Activated gamma-delta T cell treated with anti-CD3 and anti-CD28 coated beads, Interleukin-2, amount 50 U/mL, for 16 hours (primary cell): Measurements from ENCODE around the gene HAUS2.
"Not testable (repeated sequence)": the region's sequence is repeated elsewhere in the genome, so short reads cannot be mapped to it uniquely, and the experiment has no call there.

ENCODE experiments used
- DNase-seq: peaks from one replicate; pipeline ENCODE4 v3.0.0-alpha.2; 2020; ENCODE audit warnings: low read depth

Gene HAUS2

GRCh38 chr15:42576040-42576594, 27.5 kb downstream of the HAUS2 start:
- no peak for DNase-seq

DNA sequence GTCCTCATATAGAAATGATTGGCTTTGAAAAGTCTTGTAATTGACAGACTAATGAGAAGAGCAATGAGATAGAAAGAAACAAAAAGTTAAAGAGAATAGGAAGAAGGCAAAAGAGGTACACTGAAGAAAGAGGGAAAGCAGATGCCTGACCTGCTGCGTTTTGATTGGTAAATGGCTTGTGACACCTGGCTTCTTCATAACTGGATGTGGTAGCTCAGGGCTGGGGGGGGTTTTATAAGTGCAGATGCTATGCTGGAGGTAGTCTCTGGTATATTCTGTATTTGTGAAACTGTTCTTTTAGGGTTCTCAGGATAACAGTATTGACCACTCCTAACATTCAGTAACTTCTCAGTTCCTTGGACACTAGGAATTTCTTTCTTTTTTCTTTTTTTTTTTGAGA, 28.1 kb downstream of the HAUS2 start:
- DNase-seq = no peak

DNA sequence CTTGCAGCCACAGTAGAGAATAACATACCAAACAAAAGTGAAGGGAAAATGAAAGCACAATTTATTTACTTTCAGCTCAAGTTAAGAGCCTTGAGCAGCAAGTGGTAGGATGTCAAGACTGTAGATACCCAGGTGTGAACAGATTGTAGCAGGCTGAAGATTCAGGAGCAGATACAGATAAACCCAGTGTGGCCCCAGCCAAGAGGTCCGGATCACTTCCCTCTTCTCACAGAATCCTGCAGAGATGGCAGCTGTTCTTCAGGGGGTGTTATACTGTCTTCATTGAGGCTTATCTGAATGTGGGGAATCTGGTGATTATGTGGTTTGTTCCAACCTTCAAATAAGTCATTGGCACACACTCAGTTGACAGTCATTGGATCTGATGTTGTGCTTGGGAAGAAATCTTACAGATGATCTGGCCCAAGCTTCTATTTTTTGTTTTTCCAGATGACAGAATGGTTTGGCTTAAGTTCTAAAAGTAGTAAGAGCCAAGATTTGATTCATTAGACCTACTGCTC, 28.9 kb downstream of the HAUS2 start:
- DNase-seq = no peak

GRCh38 chr15:42578984-42579537, 30.4 kb downstream of the HAUS2 start:
- DNase-seq = no peak

GRCh38 chr15:42581272-42581730, 32.7 kb downstream of the HAUS2 start:
- peak; percentile 65 for DNase-seq

GRCh38 chr15:42582569-42583375, 34.1 kb downstream of the HAUS2 start:
- DNase-seq = no peak

DNA sequence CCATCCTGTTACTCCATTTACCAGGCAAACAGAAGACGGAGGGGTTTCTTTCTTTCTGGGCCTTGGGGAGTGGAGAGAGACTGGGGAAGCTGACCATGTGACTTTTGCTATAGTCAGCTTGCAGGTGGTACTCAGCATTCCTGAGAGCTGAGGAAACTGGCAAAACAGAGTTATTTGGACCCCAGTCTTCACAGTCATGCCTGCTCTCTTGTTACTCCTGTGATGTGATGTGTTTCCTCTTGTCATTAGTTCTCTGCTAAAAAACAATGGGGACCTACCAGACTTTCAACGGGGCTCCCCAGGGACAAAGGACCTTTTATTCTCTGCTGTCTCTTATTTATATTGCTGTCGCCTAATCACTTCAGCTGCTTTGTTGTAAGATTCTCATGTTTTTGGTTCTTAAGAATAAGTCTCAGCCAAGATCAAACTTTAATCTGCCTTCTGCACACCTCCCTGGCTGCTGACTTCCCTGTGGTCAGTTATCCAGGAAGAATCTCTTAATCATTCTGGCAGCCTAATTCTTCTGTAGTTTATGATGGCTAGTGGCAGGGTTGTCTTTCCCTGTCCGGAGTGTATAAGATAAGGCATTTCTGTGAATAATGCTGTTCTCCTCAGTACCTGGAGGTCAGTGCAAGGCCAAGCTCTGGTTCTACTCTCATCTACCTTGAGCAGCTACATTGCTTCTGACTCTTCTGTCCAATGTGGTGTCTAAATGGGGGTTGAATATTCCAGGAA, 35.6 kb downstream of the HAUS2 start:
- DNase-seq = no peak

GRCh38 chr15:42590619-42591237, 42.1 kb downstream of the HAUS2 start:
- DNase-seq = no peak

- DNase-seq = no peak
Measured at GRCh38 chr15:42591238-42591934, 42.7 kb downstream of the HAUS2 start.

DNA sequence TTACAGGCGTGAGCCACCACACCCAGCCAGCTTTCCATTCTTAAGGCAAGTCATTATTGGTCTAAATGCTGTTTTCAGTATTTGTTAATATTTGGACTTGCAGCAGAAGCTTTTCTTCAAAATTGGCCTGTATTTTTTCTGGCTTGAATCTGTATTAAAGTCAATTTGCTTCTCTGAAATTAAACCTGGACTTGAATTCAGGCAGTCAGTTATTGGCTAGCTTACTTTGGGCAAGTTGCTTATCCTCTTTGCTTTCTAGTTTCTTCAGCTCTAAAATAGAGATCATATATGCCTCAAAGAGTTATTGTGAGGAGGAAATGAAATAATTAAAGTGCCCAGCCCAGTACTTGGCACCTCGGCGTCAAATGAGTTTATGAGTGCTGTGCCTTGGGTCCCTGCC, 44.1 kb downstream of the HAUS2 start:
- no peak for DNase-seq

GRCh38 chr15:42593143-42593542, 44.5 kb downstream of the HAUS2 start:
- DNase-seq = no peak

- DNase-seq = no peak
Measured at GRCh38 chr15:42594095-42594494, 45.5 kb downstream of the HAUS2 start.

DNA sequence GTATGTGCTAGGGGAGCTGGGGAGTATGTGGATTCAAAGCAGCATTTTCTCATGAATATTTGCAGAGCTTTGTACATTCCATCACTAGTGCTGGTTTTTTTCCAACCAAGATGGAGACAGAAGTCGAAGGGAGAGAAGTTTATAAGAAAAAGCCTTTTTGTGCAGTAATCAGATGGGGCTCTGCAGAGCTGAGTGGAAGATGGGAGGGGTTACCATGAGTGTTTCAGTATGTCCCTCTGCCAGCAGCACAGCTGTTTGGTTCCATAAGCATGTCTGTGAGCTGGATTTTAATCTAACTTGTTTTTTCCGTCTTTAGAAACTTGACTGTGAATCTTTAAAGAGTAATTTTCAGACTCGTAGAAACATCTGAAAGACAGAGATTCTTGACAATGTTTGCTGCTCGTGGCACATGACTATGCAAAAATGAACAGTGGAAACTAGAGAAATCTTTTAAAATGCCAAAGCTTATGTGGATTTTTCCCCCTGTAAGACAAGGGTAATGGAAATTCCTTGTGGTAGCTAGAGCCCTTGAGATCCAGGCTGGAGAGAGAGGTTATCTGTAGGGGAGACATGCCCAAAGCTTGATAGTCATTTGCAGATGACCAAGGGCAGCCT, 47.1 kb downstream of the HAUS2 start:
- no peak for DNase-seq

GRCh38 chr15:42601316-42601715, 52.7 kb downstream of the HAUS2 start:
- not testable (repeated sequence) for DNase-seq

DNA sequence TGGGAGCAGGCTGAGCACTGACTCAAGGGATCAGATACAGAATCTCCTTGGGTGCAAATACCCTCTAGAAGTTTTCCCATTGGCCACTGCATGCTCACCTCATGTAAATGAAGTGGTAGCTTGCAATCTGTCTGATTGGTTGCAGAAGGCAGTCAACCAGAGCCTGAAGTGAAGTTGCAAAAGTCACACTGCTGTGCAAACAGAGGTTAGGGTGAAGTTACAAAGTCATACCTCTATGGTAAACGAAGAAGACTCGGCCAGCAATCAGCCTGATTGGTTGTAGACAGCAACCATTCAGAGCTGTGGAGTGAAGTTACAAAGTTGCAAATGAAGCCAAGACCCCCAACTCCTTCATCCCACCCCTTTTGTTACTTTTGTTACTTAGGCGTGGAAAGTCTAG, 53.9 kb downstream of the HAUS2 start:
- DNase-seq = no peak

DNA sequence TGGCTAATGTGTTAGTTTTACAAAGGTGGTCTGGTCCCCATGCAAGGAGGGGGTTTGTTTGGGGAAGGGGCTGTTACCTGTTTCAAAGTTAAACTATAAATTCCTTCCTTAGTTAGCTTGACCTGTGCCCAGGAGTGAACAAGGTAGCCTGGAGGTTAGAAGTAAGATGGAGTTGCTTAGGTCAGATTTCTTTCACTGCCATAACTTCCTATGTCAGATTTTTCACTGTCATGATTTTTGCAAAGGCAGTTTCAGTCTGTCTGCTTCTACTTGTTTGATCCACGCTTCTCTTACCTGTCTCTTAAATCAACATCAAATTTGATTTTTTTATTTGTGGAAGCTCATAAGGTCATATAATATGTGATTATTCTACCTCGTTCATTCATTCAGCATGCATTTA, 55.3 kb downstream of the HAUS2 start:
- no peak for DNase-seq

DNA sequence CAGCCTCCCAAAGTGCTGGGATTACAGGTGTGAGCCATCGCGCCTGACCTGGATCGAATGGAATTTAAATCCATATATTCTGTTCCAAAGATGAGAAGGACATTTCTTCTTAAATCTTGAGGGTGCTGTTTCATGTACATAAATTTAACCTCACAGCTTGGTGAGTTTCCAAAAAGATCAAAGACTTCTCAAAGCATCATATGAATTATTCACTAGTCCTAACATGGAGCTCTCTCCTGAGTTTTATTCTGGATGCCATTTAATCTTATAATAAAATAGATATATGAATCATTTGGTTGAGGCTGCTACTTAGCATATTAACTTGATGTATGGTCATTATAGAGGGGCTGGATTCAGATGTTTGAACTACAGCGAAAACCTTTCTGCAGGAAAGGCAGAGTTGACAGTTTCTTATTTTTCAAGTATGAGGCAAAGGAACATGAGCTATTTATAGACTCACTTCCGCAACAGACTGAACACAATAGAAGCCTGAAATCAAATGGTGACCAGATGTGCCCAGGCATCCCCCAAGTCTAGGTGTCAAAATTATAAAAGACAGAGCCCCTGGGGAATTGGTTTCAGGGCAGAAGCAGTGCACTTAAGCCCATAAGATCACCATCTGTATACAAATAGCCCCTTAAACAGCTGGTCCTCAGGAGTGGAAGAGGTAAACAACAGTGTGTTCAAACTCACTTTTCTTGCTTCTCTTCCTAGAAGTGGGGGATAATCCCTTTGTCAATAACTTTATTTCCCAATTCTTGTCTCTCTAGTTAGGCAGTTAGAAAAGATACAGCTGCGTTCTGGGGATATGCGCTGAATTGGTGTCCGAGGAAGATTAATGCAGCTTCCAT, 56.5 kb downstream of the HAUS2 start:
- no peak for DNase-seq

- DNase-seq = no peak
Measured at GRCh38 chr15:42605796-42606195, 57.2 kb downstream of the HAUS2 start.

DNA sequence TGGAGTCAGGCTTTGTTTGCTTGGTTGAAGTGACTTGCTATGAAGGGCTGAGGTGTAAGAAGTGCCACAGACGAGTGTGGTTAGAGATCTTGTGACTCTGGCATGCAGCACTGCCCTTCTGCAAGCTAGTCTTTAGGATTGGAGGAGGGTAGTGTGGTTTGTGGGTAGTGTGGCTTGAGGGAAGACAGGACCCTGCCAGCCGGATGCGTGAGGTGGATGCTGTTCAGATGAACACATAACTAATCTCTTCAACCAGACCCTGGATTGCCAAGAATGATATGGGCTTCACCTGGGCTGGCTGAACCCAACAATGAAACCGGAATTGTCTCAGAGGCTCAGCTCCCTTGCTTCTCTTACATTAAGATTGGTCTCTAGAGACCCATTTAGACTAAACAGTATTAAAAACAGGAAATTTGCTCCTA, 59.5 kb downstream of the HAUS2 start:
- peak; percentile 28 for DNase-seq
